Endothelial cell of umbilical vein (primary cell): ENCODE measurements around the gene RASSF3. TPM values are rescaled to one million over a fixed set of nuclear protein-coding genes. Genes with fewer than 3 reads are reported as not detected.

Experiments used
- BruUV-seq: library from RNA; stranded (reverse); fragments of 400-500 nt; replicated peaks from 2 replicates; lab custom pipeline; 2021; lab: Mats Ljungman, UMichigan
- CTCF ChIA-PET: fragments of 300-600, 350-600 bp; sonication (Branson Sonifier 250); formaldehyde crosslinking; loops from one replicate; lab custom pipeline; 2021; ENCODE audit warnings: antibody characterized with exemption, inconsistent platforms; lab: Charles Lee
- POLR2A ChIA-PET: fragments of 300-600, 350-600 bp; sonication (Branson Sonifier 250); formaldehyde crosslinking; loops from one replicate; lab custom pipeline; 2021; ENCODE audit warnings: antibody characterized with exemption, inconsistent platforms; lab: Charles Lee
- DNase-seq: peaks from one replicate; pipeline ENCODE4 v3.0.0-alpha.2; 2011; ENCODE audit warnings: low read depth, low spot score
- FAIRE-seq: peaks from 2 replicates; lab custom pipeline; 2011; peaks lifted over from hg19 to GRCh38; lab: Jason Lieb, UNC
- H2AFZ ChIP-seq: 2 replicates; pipeline ENCODE4 v1.6.0; 2012; ENCODE audit warnings: low read depth, low read length, control low read depth, inconsistent platforms
- H3K27ac ChIP-seq: 2 replicates; pipeline ENCODE4 v1.5.1; 2011; ENCODE audit warnings: low read depth, mild to moderate bottlenecking, control low read depth, low read length, moderate library complexity; ENCODE audit not compliant: insufficient read depth
- H3K27me3 ChIP-seq, 2 experiments: 2 replicates each; pipeline versions ENCODE4 v1.6.0 to v1.6.1; 2011; ENCODE audit warnings: low read length in 2 of 2, mixed read lengths in 1 of 2; ENCODE audit not compliant: control insufficient read depth in 2 of 2, insufficient read depth in 2 of 2
- H3K36me3 ChIP-seq, 2 experiments: 2 replicates in 1 of 2; 3 replicates in 1 of 2; pipeline ENCODE4 v1.5.1; 2011; ENCODE audit warnings: low read length in 2 of 2, mild to moderate bottlenecking in 1 of 2, moderate library complexity in 1 of 2; ENCODE audit not compliant: control insufficient read depth in 2 of 2, insufficient read depth in 2 of 2; ENCODE audit errors: extremely low read depth in 1 of 2
- H3K4me1 ChIP-seq: 3 replicates; pipeline ENCODE4 v1.5.1; 2011; ENCODE audit warnings: mild to moderate bottlenecking, low read length; ENCODE audit not compliant: control insufficient read depth, insufficient read depth; ENCODE audit errors: extremely low read depth
- H3K4me2 ChIP-seq: 2 replicates; pipeline ENCODE4 v1.6.1; 2011; ENCODE audit warnings: low read length, control low read depth, mixed read lengths; ENCODE audit not compliant: insufficient read depth
- H3K4me3 ChIP-seq, 3 experiments: fragments of 200-600 bp in 1 of 3; sonication (generic), shearing (Covaris generic) in 1 of 3; replicated peaks in 1 of 3; 2 replicates each; pipeline ENCODE4 v1.5.1; 2011 to 2016; ENCODE audit warnings: control low read depth in 3 of 3, low read length in 3 of 3, mild to moderate bottlenecking in 2 of 3, inconsistent platforms in 1 of 3, low read depth in 1 of 3, moderate library complexity in 1 of 3; ENCODE audit not compliant: insufficient read depth in 1 of 3
- H3K79me2 ChIP-seq: 2 replicates; pipeline ENCODE4 v1.6.0; 2012; ENCODE audit warnings: low read length, inconsistent platforms; ENCODE audit not compliant: control insufficient read depth, insufficient read depth
- H3K9ac ChIP-seq: replicated peaks from 2 replicates; pipeline ENCODE3; 2011; ENCODE audit warnings: low read length, control low read depth; ENCODE audit not compliant: insufficient read depth; ENCODE audit errors: extremely low read depth
- H3K9me1 ChIP-seq: replicated peaks from 3 replicates; pipeline ENCODE4 v1.6.0; 2011; ENCODE audit warnings: mild to moderate bottlenecking, low read length; ENCODE audit not compliant: control insufficient read depth, insufficient read depth; ENCODE audit errors: extremely low read depth
- H3K9me3 ChIP-seq: replicated peaks from 2 replicates; pipeline ENCODE4 v1.5.1; 2012; ENCODE audit warnings: low read length, inconsistent platforms; ENCODE audit not compliant: control insufficient read depth, insufficient read depth
- H4K20me1 ChIP-seq: replicated peaks from 2 replicates; pipeline ENCODE3; 2011; ENCODE audit warnings: mild to moderate bottlenecking, low read length; ENCODE audit not compliant: control insufficient read depth, insufficient read depth; ENCODE audit errors: extremely low read depth
- CTCF ChIP-seq, 2 donors: IDR thresholded peaks; 1 replicate in 1 of 2; 2 replicates in 1 of 2; pipeline ENCODE4 v1.5.1; 2011; ENCODE audit warnings: low read length in 2 of 2, mild to moderate bottlenecking in 2 of 2, moderate library complexity in 2 of 2, control low read depth in 1 of 2, inconsistent platforms in 1 of 2, low read depth in 1 of 2; ENCODE audit not compliant: insufficient read depth in 1 of 2; ENCODE audit errors: extremely low read depth in 1 of 2
- EZH2 ChIP-seq: IDR thresholded peaks from 2 replicates; pipeline ENCODE4 v1.6.1; 2012; ENCODE audit warnings: borderline replicate concordance, low read depth, mild to moderate bottlenecking, moderate library complexity, low read length, inconsistent platforms; ENCODE audit not compliant: severe bottlenecking
- FOS ChIP-seq: IDR thresholded peaks from 2 replicates; pipeline ENCODE4 v1.6.1; 2011; ENCODE audit warnings: mild to moderate bottlenecking, low read length, moderate library complexity, borderline replicate concordance; ENCODE audit not compliant: insufficient read depth
- GATA2 ChIP-seq: IDR thresholded peaks from 2 replicates; pipeline ENCODE4 v1.7.0; 2011; ENCODE audit warnings: low read depth, mild to moderate bottlenecking, moderate library complexity, mixed read lengths, low read length; ENCODE audit not compliant: insufficient read length, insufficient read depth
- JUN ChIP-seq: IDR thresholded peaks from 2 replicates; pipeline ENCODE4 v1.6.1; 2011; ENCODE audit warnings: borderline replicate concordance, low read depth; ENCODE audit not compliant: insufficient read length, insufficient read depth
- MAX ChIP-seq: IDR thresholded peaks from 2 replicates; pipeline ENCODE4 v1.6.1; 2011; ENCODE audit not compliant: insufficient read depth, insufficient read length
- MYC ChIP-seq: IDR thresholded peaks from one replicate; pipeline ENCODE4 v1.6.1; 2011; ENCODE audit warnings: mild to moderate bottlenecking, low read depth, low read length
- POLR2A ChIP-seq: IDR thresholded peaks from 2 replicates; pipeline ENCODE4 v1.6.1; 2012; ENCODE audit warnings: low read depth, mild to moderate bottlenecking, control low read depth, low read length
- POLR2AphosphoS5 ChIP-seq: IDR thresholded peaks from 2 replicates; pipeline ENCODE4 v1.6.1; 2012; ENCODE audit warnings: low read depth, mild to moderate bottlenecking, control low read depth, low read length, moderate library complexity; ENCODE audit not compliant: insufficient read depth
- dilution Hi-C: fragments of 300-500 bp; cut with MboI; formaldehyde crosslinking; loops from one replicate; pipeline ENCODE4 v1.15.0; 2019; ENCODE audit warnings: low sequenced_read_pairs; ENCODE audit not compliant: extremely low pct_ligation_motif_present
- intact Hi-C: fragments of 100-400 bp; cut with micrococcal nuclease; formaldehyde crosslinking; loops from one replicate; pipeline ENCODE4 v1.10.0; 2022
- polyA plus RNA-seq, 4 experiments: library from polyadenylated mRNA; depleted of rRNA in 3 of 4; stranded (reverse) in 3 of 4; unstranded in 1 of 4; fragments of >200 nt; gene quantifications; 2 replicates each; pipeline versions ENCODE4 v1.2.1 to v1.2.3, GENCODE V29; 2011 to 2012; ENCODE audit warnings: missing spikeins in 1 of 4
- total RNA-seq: library from RNA; stranded (reverse); gene quantifications from 2 replicates; pipeline ENCODE4 v1.2.3, GENCODE V29; 2021

The RASSF3 gene
- total and polyA plus RNA-seq, 2 donors (not counting 3 experiments of a cell fraction or from before 2014, with no cell fraction given): 20.2 to 60.8 TPM

- Histone ChIP-seq H3K4me2 (no peak overlapping the region), H3K36me3 (peaks cover 0 to 2% of the 10 kb centered on the region in 2 experiments), H3K4me1 (peaks cover 8% of the 10 kb centered on the region), H4K20me1 (no peaks in the 10 kb centered on the region), H3K9me1 (no peaks in the 10 kb centered on the region), H3K27ac (no peak overlapping the region), H3K79me2 (no peaks in the 10 kb centered on the region), H3K9ac (no peak overlapping the region), H2AFZ (no peak overlapping the region), H3K27me3 (no peaks in the 10 kb centered on the region), H3K4me3 (no peak overlapping the region), H3K9me3 (no peaks in the 10 kb centered on the region)
- no peak for FAIRE-seq
- POLR2A ChIA-PET: interaction anchor here (0.6 to 0.9 kb wide), 2 partner anchors 94 to 156 kb away, joined by 3 to 4 read pairs; no protein-coding TSS in a partner anchor
- intact Hi-C loops: no loop called here
- BruUV-seq: no TSS peak
- TF ChIP-seq POLR2AphosphoS5: no peak
- dilution Hi-C loops: no loop called here
- DNase-seq: no peak
- CTCF ChIA-PET: interaction anchor here (0.8 to 3.4 kb wide), 9 partner anchors 9 to 159 kb away, joined by 3 to 21 read pairs (median 3); no protein-coding TSS in a partner anchor
These were observed 96.6 kb downstream of the RASSF3 start for GRCh38 chr12:64706857-64707256.

GRCh38 chr12:64707362-64707761 lies 97.1 kb downstream of the RASSF3 start:
- peaks cover 8% of the 10 kb centered on the region for H3K4me1 ChIP-seq
- no peak overlapping the region for H3K9ac ChIP-seq
- no TSS peak for BruUV-seq
- CTCF ChIA-PET: interaction anchor here (0.9 to 3.4 kb wide), 7 partner anchors 10 to 226 kb away, joined by 3 to 21 read pairs (median 3); no protein-coding TSS in a partner anchor
- no peak overlapping the region for H3K4me2 ChIP-seq
- intact Hi-C loops: no loop called here
- POLR2A ChIA-PET: interaction anchor here (0.9 kb wide), 1 partner anchor 94 kb away, joined by 3 read pairs; no protein-coding TSS in a partner anchor
- TF ChIP-seq POLR2A (no peak), MYC (no peak), JUN (no peak), FOS (no peak), POLR2AphosphoS5 (no peak), MAX (no peak), EZH2 (no peak), CTCF (IDR thresholded peaks at IDR 0.05; ENCODE audit: extremely low read depth in 1 of 2, insufficient read depth in 1 of 2, low read depth in 1 of 2, low read length in 2 of 2) (no peak), GATA2 (no peak)
- no peak overlapping the region for H3K4me3 ChIP-seq
- no peaks in the 10 kb centered on the region for H3K79me2 ChIP-seq
- H4K20me1 ChIP-seq: no peaks in the 10 kb centered on the region
- dilution Hi-C loops: no loop called here
- FAIRE-seq: no peak
- H3K36me3 ChIP-seq: peaks cover 0 to 2% of the 10 kb centered on the region in 2 experiments
- no peak overlapping the region for H2AFZ ChIP-seq
- no peaks in the 10 kb centered on the region for H3K9me1 ChIP-seq
- DNase-seq: no peak
- no peak overlapping the region for H3K27ac ChIP-seq
- no peaks in the 10 kb centered on the region for H3K27me3 ChIP-seq
- no peaks in the 10 kb centered on the region for H3K9me3 ChIP-seq
